Transverse colon (tissue), 4 donors: Measurements from ENCODE around the gene SPNS3.

Experiments
- CTCF ChIP-seq, 5 experiments: fragments of 200-600 bp in 3 of 5; fragments of 450-650 bp in 2 of 5; sonication (generic) in 3 of 5; IDR thresholded peaks; 1 replicate in 2 of 5; 2 replicates in 3 of 5; pipeline ENCODE4 v1.5.1; 2016 to 2017; ENCODE audit warnings: antibody characterized with exemption in 5 of 5, inconsistent platforms in 3 of 5, mild to moderate bottlenecking in 2 of 5, moderate library complexity in 1 of 5
- EP300 ChIP-seq: sonication (generic); formaldehyde crosslinking; IDR thresholded peaks from one replicate; pipeline ENCODE4 v1.6.1; 2017; ENCODE audit warnings: antibody characterized with exemption, low read depth
- POLR2AphosphoS5 ChIP-seq, 3 donors: sonication (generic); formaldehyde crosslinking; IDR thresholded peaks; one replicate each; pipeline ENCODE4 v1.6.1; 2016; ENCODE audit warnings: antibody characterized with exemption in 3 of 3

DNA sequence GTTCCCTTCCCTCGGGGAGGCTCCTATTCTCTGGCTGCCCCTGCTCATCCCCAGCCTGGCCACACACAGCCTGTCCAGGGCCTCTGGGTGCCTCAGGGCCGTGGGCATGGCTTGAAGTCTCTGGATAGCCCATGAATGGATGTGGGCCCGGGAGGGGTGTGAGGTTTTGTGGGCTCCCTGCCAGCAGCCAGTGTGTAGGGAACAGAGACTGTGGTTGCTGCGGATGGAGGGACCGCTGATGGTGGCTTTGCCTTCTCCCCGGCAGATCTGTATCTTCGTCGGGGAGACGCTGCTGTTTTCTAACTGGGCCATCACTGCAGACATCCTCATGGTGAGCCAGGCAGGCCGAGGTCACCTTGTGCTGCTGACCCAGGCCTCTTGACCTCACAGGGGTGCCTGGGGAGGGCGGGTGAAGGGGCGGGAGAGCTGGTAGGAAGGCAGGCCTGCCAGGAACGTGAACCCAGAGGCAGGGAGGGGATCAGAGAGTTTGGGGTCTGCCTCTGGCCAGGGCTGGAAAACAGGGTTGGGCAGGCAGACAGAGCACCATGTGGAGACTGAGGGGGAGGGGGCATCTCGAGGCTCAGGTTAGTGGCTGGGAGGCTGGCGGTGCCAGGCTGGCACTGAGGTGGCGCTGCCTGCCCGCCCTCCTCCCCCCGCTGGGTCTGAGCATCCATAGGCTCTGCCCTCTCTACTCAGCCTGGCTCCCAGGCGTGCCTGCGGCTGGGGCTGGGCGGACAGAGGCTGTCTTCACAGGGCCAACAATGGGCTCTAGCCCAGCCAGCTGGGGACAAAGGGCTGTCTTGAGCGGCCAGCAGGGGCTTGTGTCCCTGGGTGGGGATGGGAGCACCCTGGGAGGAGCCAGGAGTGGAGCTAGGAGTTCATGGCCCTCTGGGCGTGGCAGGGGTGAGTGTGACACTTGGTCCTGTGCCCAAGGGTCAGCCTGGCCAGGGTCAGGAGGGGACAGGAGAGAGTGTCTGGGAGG is 100.1 kb downstream of the SPNS3 start:
- TF ChIP-seq POLR2AphosphoS5 (IDR thresholded peaks at IDR 0.05) (no peak), CTCF (IDR thresholded peaks at IDR 0.05) (no peak), EP300 (no peak)
